Measurements from ENCODE around the gene ACTR2. TPM values are rescaled to one million over a fixed set of nuclear protein-coding genes. Genes with fewer than 3 reads are reported as not detected.

ACTR2 gene
- total RNA-seq, 1 donor: 115 TPM

GRCh38 chr2:65296971-65297370, 69.3 kb downstream of the ACTR2 start:
- DNase-seq (ENCODE audit: low read depth): no peak
- H3K4me3 ChIP-seq (ENCODE audit: low read depth, low read length): no peak overlapping the region
- no peak for TF ChIP-seq CTCF (IDR thresholded peaks at IDR 0.05; ENCODE audit: insufficient read depth, low read depth, low read length)

GRCh38 chr2:65297544-65297943, 69.9 kb downstream of the ACTR2 start:
- no peak overlapping the region for H3K4me3 ChIP-seq (ENCODE audit: low read depth, low read length)
- no peak for DNase-seq (ENCODE audit: low read depth)
- TF ChIP-seq CTCF (IDR thresholded peaks at IDR 0.05; ENCODE audit: insufficient read depth, low read depth, low read length): no peak

- no peak for TF ChIP-seq CTCF (IDR thresholded peaks at IDR 0.05; ENCODE audit: insufficient read depth, low read depth, low read length)
- DNase-seq (ENCODE audit: low read depth): no peak
- no peak overlapping the region for H3K4me3 ChIP-seq (ENCODE audit: low read depth, low read length)
These were observed 70.5 kb downstream of the ACTR2 start for GRCh38 chr2:65298089-65298488.

- DNase-seq (ENCODE audit: low read depth): no peak
- no peak for TF ChIP-seq CTCF (IDR thresholded peaks at IDR 0.05; ENCODE audit: insufficient read depth, low read depth, low read length)
- H3K4me3 ChIP-seq (ENCODE audit: low read depth, low read length): no peak overlapping the region
These were observed 71.6 kb downstream of the ACTR2 start for GRCh38 chr2:65299246-65299645.

- no peak for TF ChIP-seq CTCF (IDR thresholded peaks at IDR 0.05; ENCODE audit: insufficient read depth, low read depth, low read length)
- no peak overlapping the region for H3K4me3 ChIP-seq (ENCODE audit: low read depth, low read length)
- DNase-seq (ENCODE audit: low read depth): peak; percentile 40
These were observed 72.6 kb downstream of the ACTR2 start for GRCh38 chr2:65300134-65300760.

- no peak overlapping the region for H3K4me3 ChIP-seq (ENCODE audit: low read depth, low read length)
- DNase-seq (ENCODE audit: low read depth): peak; percentile 72
- no peak for TF ChIP-seq CTCF (IDR thresholded peaks at IDR 0.05; ENCODE audit: insufficient read depth, low read depth, low read length)
These were observed 73.4 kb downstream of the ACTR2 start for GRCh38 chr2:65300761-65301711.

Data from fibroblast of villous mesenchyme (primary cell).